Uterus (tissue), 2 donors: ENCODE data around the gene SEPTIN5.

Experiments
- CTCF ChIP-seq, 4 experiments: fragments of 200-600 bp in 2 of 4; fragments of 450-650 bp in 2 of 4; sonication (generic) in 2 of 4; IDR thresholded peaks; one replicate each; pipeline ENCODE4 v1.5.1; 2016 to 2019; ENCODE audit warnings: antibody characterized with exemption in 4 of 4, mild to moderate bottlenecking in 2 of 4, moderate library complexity in 1 of 4
- POLR2A ChIP-seq, 2 donors: fragments of 450-650 bp; IDR thresholded peaks; one replicate each; pipeline ENCODE4 v1.6.1; 2016; ENCODE audit warnings: antibody characterized with exemption in 2 of 2, mild to moderate bottlenecking in 1 of 2, moderate library complexity in 1 of 2

- TF ChIP-seq POLR2A (IDR thresholded peaks at IDR 0.05) (no peak), CTCF (IDR thresholded peaks at IDR 0.05) (no peak)
These were observed 19.5 kb downstream of the SEPTIN5 start for GRCh38 chr22:19733755-19734154.
